PC-3 (cell line): ENCODE results near the gene ACADS.

Experiments
- EZH2 ChIP-seq: fragments of 300-600 bp; sonication (generic); IDR thresholded peaks from one replicate; pipeline ENCODE4 v1.6.1; 2017; ENCODE audit warnings: antibody characterized with exemption, mild to moderate bottlenecking, low read length; ENCODE audit not compliant: unreplicated experiment
- TF ChIP-seq, protein P1 (sequence below): fragments of 300-600 bp; sonication (generic); conservative IDR thresholded peaks from 2 replicates; pipeline ENCODE4 v1.5.1; 2017; ENCODE audit warnings: antibody characterized with exemption, low read depth, mild to moderate bottlenecking, low read length

DNA sequence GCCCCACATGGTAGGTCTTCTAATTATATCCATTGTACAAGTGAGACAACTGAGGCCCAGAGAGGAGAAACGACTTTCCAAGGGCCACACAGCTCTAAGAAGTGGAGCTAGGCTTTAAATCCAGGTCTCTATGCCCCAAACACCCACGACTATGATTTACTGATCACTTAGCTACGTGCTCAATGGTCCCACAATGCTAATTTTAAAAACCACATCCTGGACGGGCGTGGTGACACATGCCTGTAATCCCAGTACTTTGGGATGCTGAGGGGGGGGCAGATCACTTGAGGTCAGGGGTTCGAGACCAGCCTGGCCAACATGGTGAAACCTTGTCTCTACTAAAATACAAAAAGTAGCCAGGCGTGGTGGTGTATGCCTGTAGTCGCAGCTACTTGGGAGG lies 47.1 kb upstream of the ACADS start:
- TF ChIP-seq, protein P1, sequence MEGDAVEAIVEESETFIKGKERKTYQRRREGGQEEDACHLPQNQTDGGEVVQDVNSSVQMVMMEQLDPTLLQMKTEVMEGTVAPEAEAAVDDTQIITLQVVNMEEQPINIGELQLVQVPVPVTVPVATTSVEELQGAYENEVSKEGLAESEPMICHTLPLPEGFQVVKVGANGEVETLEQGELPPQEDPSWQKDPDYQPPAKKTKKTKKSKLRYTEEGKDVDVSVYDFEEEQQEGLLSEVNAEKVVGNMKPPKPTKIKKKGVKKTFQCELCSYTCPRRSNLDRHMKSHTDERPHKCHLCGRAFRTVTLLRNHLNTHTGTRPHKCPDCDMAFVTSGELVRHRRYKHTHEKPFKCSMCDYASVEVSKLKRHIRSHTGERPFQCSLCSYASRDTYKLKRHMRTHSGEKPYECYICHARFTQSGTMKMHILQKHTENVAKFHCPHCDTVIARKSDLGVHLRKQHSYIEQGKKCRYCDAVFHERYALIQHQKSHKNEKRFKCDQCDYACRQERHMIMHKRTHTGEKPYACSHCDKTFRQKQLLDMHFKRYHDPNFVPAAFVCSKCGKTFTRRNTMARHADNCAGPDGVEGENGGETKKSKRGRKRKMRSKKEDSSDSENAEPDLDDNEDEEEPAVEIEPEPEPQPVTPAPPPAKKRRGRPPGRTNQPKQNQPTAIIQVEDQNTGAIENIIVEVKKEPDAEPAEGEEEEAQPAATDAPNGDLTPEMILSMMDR: no peak
- no peak for TF ChIP-seq EZH2
